Ovary (tissue), 9 donors: Measurements from ENCODE around the gene BABAM2. TPM values are rescaled to one million over a fixed set of nuclear protein-coding genes. Genes with fewer than 3 reads are reported as not detected.

Source experiments
- DNase-seq, 5 donors: peaks; one replicate each; pipeline ENCODE4 v3.0.0-alpha.2; 2019 to 2020
- H3K27ac ChIP-seq, 2 donors: fragments of 200-600 bp; one replicate each; pipeline versions ENCODE4 v1.5.1 to v1.8.0; 2019 to 2022
- H3K27me3 ChIP-seq: fragments of 200-600 bp; one replicate; pipeline ENCODE4 v1.8.0; 2022
- H3K36me3 ChIP-seq: fragments of 200-600 bp; sonication (generic); one replicate; pipeline ENCODE4 v1.5.1; 2019
- H3K4me1 ChIP-seq: one replicate; pipeline ENCODE4 v1.8.1; 2013; ENCODE audit warnings: mild to moderate bottlenecking, moderate library complexity; ENCODE audit not compliant: insufficient read depth
- H3K4me3 ChIP-seq: fragments of 200-600 bp; sonication (generic); one replicate; pipeline ENCODE4 v1.5.1; 2017
- H3K9me3 ChIP-seq, 2 donors: fragments of 200-600 bp in 1 of 2; sonication (generic) in 1 of 2; one replicate each; pipeline versions ENCODE4 v1.5.1 to v1.8.1; 2013 to 2019; ENCODE audit warnings: mild to moderate bottlenecking in 1 of 2, moderate library complexity in 1 of 2
- EP300 ChIP-seq: sonication (generic); formaldehyde crosslinking; IDR thresholded peaks from one replicate; pipeline ENCODE4 v1.6.1; 2017; ENCODE audit warnings: antibody characterized with exemption
- POLR2A ChIP-seq: fragments of 450-650 bp; IDR thresholded peaks from one replicate; pipeline ENCODE4 v1.6.1; 2017; ENCODE audit warnings: antibody characterized with exemption, mild to moderate bottlenecking, moderate library complexity
- WGBS, 3 donors: extraction: QIAGEN DNeasy Blood & Tissue Kit in 1 of 3; methylation state at CpG; one replicate each; pipeline versions ENCODE4 v1.1.5 to v1.1.7; 2013 to 2017; 5-methylcytosine and 5-hydroxymethylcytosine counted together
- intact Hi-C, 4 donors: fragments of 100-400 bp; cut with DNase I; formaldehyde crosslinking; loops; one replicate each; pipeline versions ENCODE4 v1.11.0 to v1.15.1; 2022 to 2023
- polyA plus RNA-seq, 2 donors: library from polyadenylated mRNA; stranded (reverse); fragments of 200-250 nt in 1 of 2; fragments of 350-450 nt in 1 of 2; fragmentation: Illumina TruSeq in 1 of 2; extraction: RNeasy Lipid Tissue Mini Kit (QIAGEN cat#74804) in 1 of 2; gene quantifications; one replicate each; pipeline ENCODE4 v1.2.3, GENCODE V29; 2013 to 2014
- total RNA-seq, 7 donors: library from RNA; depleted of rRNA in 2 of 7; stranded (reverse); fragments of >200 nt in 2 of 7; fragmentation: NEBNext Ultra II Directional in 3 of 7; extraction: Animal tissue kit (Norgen Biotek cat#: 25700) in 3 of 7; gene quantifications; one replicate each; pipeline versions ENCODE4 v1.1.0 to v1.2.4, GENCODE V29; 2016 to 2023
- TF ChIP-seq, protein P1 (sequence below), 3 donors: fragments of 450-650 bp in 2 of 3; fragments of 200-600 bp in 1 of 3; IDR thresholded peaks; one replicate each; pipeline versions ENCODE4 v1.5.1 to v1.8.0; 2016 to 2022; ENCODE audit warnings: antibody characterized with exemption in 3 of 3, mild to moderate bottlenecking in 1 of 3
- donor health status: DM: no; HTN: no; CAD: no; lungs with moderate emphysema.
- donor health status: DM: no; HTN: no; CAD: no.
- donor health status: Bipolar disorder and iron deficiency.
- donor health status: DM: yes; HTN: yes; CAD: no.
- donor health status: DM: no; HTN: no; CAD: no.
- donor health status: DM: yes; HTN: yes; CAD: no.

BABAM2 gene
- total and polyA plus RNA-seq, 9 donors: 22.0 to 96.7 (median 46.8) TPM

DNA sequence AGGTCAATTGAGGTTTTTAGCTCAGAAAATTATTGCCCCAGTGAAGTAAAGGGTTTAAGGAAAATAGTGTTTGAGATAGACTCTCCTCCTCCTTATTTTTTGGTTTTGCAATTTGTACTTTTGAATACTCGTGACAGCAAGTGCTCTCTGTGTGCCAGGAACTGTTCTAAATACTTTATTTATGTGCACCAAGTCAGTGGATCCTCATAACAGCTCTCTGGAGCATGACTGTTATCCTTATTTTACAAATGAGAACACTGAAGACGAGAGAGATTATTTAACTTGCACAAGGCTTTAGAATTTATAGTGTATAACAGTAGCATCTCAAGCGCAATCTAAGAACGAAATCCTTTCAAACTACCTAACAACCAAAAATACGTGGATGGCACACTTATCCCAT lies 24.7 kb downstream of the BABAM2 start:
- TF ChIP-seq, protein P1, sequence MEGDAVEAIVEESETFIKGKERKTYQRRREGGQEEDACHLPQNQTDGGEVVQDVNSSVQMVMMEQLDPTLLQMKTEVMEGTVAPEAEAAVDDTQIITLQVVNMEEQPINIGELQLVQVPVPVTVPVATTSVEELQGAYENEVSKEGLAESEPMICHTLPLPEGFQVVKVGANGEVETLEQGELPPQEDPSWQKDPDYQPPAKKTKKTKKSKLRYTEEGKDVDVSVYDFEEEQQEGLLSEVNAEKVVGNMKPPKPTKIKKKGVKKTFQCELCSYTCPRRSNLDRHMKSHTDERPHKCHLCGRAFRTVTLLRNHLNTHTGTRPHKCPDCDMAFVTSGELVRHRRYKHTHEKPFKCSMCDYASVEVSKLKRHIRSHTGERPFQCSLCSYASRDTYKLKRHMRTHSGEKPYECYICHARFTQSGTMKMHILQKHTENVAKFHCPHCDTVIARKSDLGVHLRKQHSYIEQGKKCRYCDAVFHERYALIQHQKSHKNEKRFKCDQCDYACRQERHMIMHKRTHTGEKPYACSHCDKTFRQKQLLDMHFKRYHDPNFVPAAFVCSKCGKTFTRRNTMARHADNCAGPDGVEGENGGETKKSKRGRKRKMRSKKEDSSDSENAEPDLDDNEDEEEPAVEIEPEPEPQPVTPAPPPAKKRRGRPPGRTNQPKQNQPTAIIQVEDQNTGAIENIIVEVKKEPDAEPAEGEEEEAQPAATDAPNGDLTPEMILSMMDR (IDR thresholded peaks at IDR 0.05): no peak
- TF ChIP-seq POLR2A (no peak), EP300 (no peak)
- no peaks in the 10 kb centered on the region for H3K36me3 ChIP-seq
- H3K4me1 ChIP-seq: peaks cover 5% of the 10 kb centered on the region
- no peak overlapping the region for H3K4me3 ChIP-seq
- H3K27me3 ChIP-seq: no peaks in the 10 kb centered on the region
- 11 to 30% (median 27%) methylated on average over 5 of the region's 5 CpGs for WGBS, 3 donors
- no peaks in the 10 kb centered on the region for H3K9me3 ChIP-seq
- intact Hi-C loops: no loop called here
- DNase-seq: peak in 1 of 5 donors; percentile 44
- H3K27ac ChIP-seq: peak overlapping the region in 1 of 2 donors; percentile 17

DNA sequence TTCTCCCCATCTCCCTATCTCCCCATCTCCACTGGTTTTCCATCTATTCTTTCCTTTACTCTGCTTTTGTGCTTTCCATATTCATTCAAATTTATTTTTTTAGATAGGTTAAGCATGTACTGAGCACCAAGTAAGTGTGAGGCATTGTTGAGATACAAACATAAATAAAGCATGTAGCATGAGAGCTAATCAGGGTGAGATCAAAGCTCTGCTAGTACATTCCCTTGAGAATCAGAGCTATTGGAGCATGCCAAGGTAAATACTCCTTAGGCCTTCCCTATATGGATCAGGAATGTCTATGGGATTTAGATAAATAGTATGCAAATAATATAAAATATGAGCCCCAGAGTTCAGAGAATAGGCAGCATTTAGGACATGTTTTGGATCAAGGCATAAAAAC lies 25.3 kb downstream of the BABAM2 start:
- Histone ChIP-seq H3K36me3 (no peaks in the 10 kb centered on the region), H3K9me3 (no peaks in the 10 kb centered on the region), H3K4me1 (peaks cover 5% of the 10 kb centered on the region), H3K4me3 (no peak overlapping the region), H3K27me3 (no peaks in the 10 kb centered on the region), H3K27ac (no peak overlapping the region)
- DNase-seq: no peak
- TF ChIP-seq EP300: no peak
- TF ChIP-seq, protein P1 (IDR thresholded peaks at IDR 0.05): no peak
- TF ChIP-seq POLR2A: no peak
- intact Hi-C loops: no loop called here

DNA sequence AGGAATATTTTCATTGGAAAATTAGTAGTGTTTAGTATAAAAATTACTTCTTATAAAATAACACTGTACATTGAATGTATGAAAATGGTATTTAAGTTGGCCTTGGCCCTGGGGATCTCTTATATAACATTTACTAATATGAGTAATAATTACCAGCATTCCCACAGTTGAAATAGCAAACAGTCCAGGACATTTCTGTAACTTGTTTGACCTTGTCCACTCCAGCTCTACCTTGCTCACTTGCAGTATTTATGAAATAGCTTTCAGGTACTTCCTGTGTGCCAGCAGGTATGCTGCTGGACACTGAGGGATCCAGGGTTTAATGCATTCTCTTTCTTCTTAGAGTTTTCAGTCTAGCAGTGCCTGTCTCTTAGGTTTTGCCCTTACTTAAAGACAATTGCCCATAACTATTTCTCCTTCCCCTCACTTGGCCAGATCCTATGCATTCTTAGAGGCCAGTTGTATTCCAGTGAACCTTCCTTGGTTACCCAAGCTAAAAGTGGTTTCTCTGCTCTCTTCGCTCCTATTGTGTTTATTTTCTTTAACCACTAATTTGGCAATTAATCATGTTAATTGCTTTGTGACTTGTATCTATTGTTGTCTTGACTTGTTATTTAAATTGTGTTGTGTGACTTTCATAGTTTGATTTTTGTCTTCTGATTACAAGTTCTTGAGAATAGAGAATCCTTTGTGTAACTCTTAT lies 25.9 kb downstream of the BABAM2 start:
- intact Hi-C loops: no loop called here

DNA sequence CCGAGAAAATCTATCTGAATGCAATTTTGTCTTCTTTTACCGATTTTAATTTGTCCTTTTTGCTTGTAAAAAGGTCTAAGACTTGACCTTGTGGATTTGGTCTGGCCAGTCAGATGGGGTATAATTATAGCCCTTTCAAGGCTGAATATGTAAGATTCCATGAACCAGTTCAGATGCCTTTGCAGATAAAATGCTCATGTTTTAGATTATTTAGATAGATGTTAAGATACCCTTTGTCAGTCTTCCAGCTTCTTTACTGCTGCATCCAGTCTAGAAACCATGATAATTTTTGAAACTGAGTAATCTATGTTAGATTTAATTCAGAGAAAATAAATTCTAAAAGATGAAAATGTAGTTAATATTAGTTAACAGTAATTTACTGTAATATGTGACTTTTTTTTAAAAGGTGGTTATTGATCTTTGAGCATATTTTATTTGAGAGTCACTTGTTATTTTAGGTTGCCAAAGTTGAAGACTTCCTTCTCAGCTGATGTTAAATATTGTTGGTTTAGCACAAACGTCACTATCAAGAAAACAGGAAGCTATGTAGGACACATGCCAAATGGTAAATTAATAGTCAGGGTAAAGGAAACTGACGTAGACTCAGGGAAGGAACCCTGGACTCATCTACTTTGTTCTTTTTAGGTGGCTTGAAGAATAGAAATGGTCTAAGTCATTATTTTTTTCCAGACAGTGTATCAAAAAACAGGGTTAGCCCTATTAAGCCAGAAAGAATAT lies 29.8 kb downstream of the BABAM2 start:
- peaks cover 2% of the 10 kb centered on the region for H3K4me1 ChIP-seq
- H3K27ac ChIP-seq: no peak overlapping the region

More for the DNA sequence above, 25.9 kb downstream of the BABAM2 start:
- H3K27me3 ChIP-seq: no peaks in the 10 kb centered on the region
- no peak for DNase-seq
- no peak overlapping the region for H3K27ac ChIP-seq
- H3K9me3 ChIP-seq: no peaks in the 10 kb centered on the region
- H3K36me3 ChIP-seq: no peaks in the 10 kb centered on the region
- H3K4me1 ChIP-seq: peaks cover 5% of the 10 kb centered on the region
- TF ChIP-seq POLR2A (no peak), EP300 (no peak)
- TF ChIP-seq, protein P1 (IDR thresholded peaks at IDR 0.05): no peak
- H3K4me3 ChIP-seq: no peak overlapping the region
- WGBS, 3 donors: 94 to 97% (median 95%) methylated on average over 1 of the region's 1 CpG

DNA sequence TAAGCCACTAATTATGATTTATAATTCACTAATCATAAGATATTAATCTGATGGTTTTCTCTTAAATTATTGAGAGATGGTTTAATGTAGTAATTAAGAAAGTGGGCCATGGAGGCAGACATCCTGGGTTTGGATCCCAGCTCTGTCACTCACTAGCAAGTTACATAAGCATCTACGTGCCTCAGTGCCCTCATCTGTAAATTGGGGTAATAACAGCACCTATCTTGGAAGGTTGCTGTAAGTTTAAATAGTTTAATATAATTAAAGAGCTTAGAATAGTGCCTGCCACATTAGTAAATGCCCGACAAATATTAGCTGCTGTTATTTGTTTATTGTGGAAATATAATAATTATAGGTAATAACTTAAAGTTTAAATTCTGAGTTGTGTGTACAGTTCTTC lies 30.9 kb downstream of the BABAM2 start:
- Histone ChIP-seq H3K27me3 (no peaks in the 10 kb centered on the region), H3K4me3 (no peak overlapping the region), H3K4me1 (peaks cover 1% of the 10 kb centered on the region), H3K9me3 (no peaks in the 10 kb centered on the region), H3K27ac (no peak overlapping the region), H3K36me3 (no peaks in the 10 kb centered on the region)
- TF ChIP-seq, protein P1 (IDR thresholded peaks at IDR 0.05): no peak
- no peak for TF ChIP-seq EP300
- no peak for TF ChIP-seq POLR2A
- DNase-seq: no peak
- intact Hi-C loops: no loop called here
- WGBS, 3 donors: 97 to 98% (median 97%) methylated on average over 2 of the region's 2 CpGs

More for the DNA sequence above, 29.8 kb downstream of the BABAM2 start:
- Histone ChIP-seq H3K9me3 (no peaks in the 10 kb centered on the region), H3K36me3 (no peaks in the 10 kb centered on the region), H3K27me3 (no peaks in the 10 kb centered on the region), H3K4me3 (no peak overlapping the region)
- 41 to 66% (median 58%) methylated on average over 4 of the region's 4 CpGs for WGBS, 3 donors
- intact Hi-C loops: no loop called here
- TF ChIP-seq POLR2A: no peak
- no peak for DNase-seq
